GM12872 (cell line): ENCODE data around the gene SLCO4A1.

Experiments used
- TF ChIP-seq, protein P1 (sequence below): IDR thresholded peaks from 3 replicates; pipeline ENCODE4 v1.5.1; 2011; ENCODE audit warnings: low read depth, mild to moderate bottlenecking, low read length, moderate library complexity; ENCODE audit not compliant: insufficient read depth

The SLCO4A1 gene

DNA sequence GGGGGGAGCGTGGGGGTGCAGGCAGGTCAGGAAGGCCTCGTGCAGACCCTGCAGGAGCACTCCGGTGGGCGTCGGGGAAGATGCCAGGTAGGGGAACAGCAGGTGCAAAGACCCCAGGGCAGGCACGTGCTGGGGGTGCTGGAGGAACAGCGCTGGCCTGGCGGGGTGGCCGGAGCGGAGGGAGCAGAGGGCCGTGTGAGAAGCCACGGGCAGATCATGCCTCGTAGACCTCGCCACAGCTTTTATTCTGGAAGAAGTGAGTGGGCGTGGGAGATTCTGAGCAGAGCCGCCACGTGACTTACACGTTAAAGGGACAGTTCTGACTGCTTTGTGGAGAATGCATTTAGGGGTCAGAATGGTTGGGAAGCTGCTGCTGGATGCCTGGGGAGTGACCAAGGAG is 75.6 kb downstream of the SLCO4A1 start:
- TF ChIP-seq, protein P1, sequence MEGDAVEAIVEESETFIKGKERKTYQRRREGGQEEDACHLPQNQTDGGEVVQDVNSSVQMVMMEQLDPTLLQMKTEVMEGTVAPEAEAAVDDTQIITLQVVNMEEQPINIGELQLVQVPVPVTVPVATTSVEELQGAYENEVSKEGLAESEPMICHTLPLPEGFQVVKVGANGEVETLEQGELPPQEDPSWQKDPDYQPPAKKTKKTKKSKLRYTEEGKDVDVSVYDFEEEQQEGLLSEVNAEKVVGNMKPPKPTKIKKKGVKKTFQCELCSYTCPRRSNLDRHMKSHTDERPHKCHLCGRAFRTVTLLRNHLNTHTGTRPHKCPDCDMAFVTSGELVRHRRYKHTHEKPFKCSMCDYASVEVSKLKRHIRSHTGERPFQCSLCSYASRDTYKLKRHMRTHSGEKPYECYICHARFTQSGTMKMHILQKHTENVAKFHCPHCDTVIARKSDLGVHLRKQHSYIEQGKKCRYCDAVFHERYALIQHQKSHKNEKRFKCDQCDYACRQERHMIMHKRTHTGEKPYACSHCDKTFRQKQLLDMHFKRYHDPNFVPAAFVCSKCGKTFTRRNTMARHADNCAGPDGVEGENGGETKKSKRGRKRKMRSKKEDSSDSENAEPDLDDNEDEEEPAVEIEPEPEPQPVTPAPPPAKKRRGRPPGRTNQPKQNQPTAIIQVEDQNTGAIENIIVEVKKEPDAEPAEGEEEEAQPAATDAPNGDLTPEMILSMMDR = no peak

DNA sequence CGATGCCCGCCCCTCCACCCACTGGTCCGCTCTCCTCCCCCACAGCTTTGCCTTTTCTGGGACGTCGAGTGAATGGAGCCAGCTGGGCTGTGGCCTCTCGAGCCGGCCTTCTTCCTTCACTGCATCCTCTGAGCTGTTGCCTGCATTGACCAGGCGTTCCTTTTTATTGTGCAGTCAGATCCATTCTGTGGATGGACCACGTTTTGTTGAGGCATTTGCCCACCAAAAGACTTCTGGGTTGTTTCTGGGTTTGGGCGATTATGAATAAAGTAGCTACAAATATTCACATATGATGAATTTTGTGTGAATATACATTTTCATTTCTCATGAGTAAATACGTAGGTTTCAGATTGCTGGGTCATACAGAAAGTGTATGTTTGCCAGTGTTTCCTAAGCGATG is 76.2 kb downstream of the SLCO4A1 start:
- TF ChIP-seq, protein P1 = no peak

DNA sequence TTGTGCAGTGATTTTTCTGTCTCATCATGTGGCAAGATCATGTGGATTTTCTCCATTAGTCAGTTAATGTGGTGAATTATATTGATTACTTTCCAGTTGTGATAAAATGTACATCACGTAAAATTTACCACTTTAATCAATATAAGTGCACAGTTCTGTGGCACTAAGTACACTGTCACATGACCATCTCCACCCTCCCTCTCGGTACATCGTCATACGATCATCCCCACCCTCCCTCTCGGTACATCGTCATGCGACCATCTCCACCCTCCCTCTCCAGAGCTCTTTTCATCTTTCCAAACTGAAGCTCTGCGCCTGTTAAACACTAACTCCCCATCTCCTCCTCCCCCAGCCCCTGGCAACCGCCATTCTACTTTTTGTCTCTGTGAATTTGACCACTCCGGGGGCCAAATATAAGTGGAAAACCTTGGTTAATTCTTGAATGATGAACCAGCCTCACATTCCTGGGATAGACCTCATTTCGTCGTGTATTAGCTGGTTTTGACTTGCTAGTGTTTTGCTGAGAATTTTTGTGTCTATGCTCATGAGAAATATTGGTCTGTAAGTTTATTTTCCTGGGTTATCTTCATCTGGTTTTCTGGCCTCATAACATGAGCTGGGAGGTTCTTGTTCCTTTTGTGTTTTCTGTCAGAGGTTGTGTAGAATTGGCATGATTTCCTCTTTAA is 77.1 kb downstream of the SLCO4A1 start:
- TF ChIP-seq, protein P1 = no peak
